ENCODE measurements around the gene SMTNL1. TPM values are rescaled to one million over a fixed set of nuclear protein-coding genes. Genes with fewer than 3 reads are reported as not detected.

The SMTNL1 gene
- total RNA-seq, 1 experiment from 2014 or later, result 0.26 TPM

- DNase-seq (ENCODE audit: low spot score) (peak; percentile 39), ATAC-seq (peak; percentile 72)
- ChIA-PET CTCF (interaction anchor here (0.6 to 1.8 kb wide), 18 partner anchors 7 to 201 kb away, joined by 3 to 12 read pairs (median 4); partner anchors contain the start of gene UBE2L6), POLR2A (interaction anchor here (1.3 to 1.7 kb wide), 2 partner anchors 21 to 33 kb away, joined by 4 to 5 read pairs; partner anchors contain the start of gene UBE2L6)
- peak overlapping the region; percentile 70; the same call in 1 of the 2 replicates for H3K27ac Mint-ChIP-seq
- peaks cover 20% of the 10 kb centered on the region for H3K4me1 Mint-ChIP-seq
- no peaks in the 10 kb centered on the region; the same call in 1 of the 2 replicates for H3K27me3 Mint-ChIP-seq (ENCODE audit: low read depth)
- peaks cover 8% of the 10 kb centered on the region; the same call in 1 of the 2 replicates for H3K36me3 Mint-ChIP-seq
- H3K9me3 Mint-ChIP-seq, result no peaks in the 10 kb centered on the region
- TF ChIP-seq AR (CRISPR knock-in tag; IDR thresholded peaks at IDR 0.05) (no peak), ZNF232 (CRISPR knock-in tag; IDR thresholded peaks at IDR 0.05) (no peak), ZNF416 (CRISPR knock-in tag; IDR thresholded peaks at IDR 0.05) (no peak), E2F1 (CRISPR knock-in tag; IDR thresholded peaks at IDR 0.05) (no peak), SOX15 (CRISPR knock-in tag; IDR thresholded peaks at IDR 0.05) (no peak)
- H3K4me3 Mint-ChIP-seq, result no peak overlapping the region
These were observed 9.6 kb downstream of the SMTNL1 start for GRCh38 chr11:57546869-57547475.

- ChIA-PET CTCF (interaction anchor here (0.6 to 1.8 kb wide), 14 partner anchors 8 to 202 kb away, joined by 3 to 12 read pairs (median 4); partner anchors contain the start of gene UBE2L6), POLR2A (interaction anchor here (1.3 to 1.7 kb wide), 2 partner anchors 20 to 34 kb away, joined by 4 to 5 read pairs; partner anchors contain the start of gene UBE2L6)
- Mint-ChIP-seq H3K9me3 (no peaks in the 10 kb centered on the region), H3K4me3 (no peak overlapping the region), H3K27me3 (ENCODE audit: low read depth) (no peaks in the 10 kb centered on the region; the same call in 1 of the 2 replicates), H3K27ac (no peak overlapping the region), H3K36me3 (peaks cover 14% of the 10 kb centered on the region), H3K4me1 (peaks cover 14% of the 10 kb centered on the region)
- DNase-seq (ENCODE audit: low spot score) (no peak), ATAC-seq (no peak)
- no peak for TF ChIP-seq FOXJ3 (CRISPR knock-in tag; IDR thresholded peaks at IDR 0.05; ENCODE audit: borderline replicate concordance)
- TF ChIP-seq ZNF317 (CRISPR knock-in tag; IDR thresholded peaks at IDR 0.05; ENCODE audit: borderline replicate concordance, low read depth), result no peak
- no peak for TF ChIP-seq OVOL2 (CRISPR knock-in tag; IDR thresholded peaks at IDR 0.05; ENCODE audit: borderline replicate concordance)
- no peak for TF ChIP-seq SMAD4 (CRISPR knock-in tag; IDR thresholded peaks at IDR 0.05)
- TF ChIP-seq MXD4 (CRISPR knock-in tag; IDR thresholded peaks at IDR 0.05; ENCODE audit: borderline replicate concordance), result no peak
- TF ChIP-seq FOXP1 (CRISPR knock-in tag; IDR thresholded peaks at IDR 0.05; ENCODE audit: borderline replicate concordance), result no peak
- no peak for TF ChIP-seq CTCF (IDR thresholded peaks at IDR 0.05)
- no peak for TF ChIP-seq IRF2 (CRISPR knock-in tag; IDR thresholded peaks at IDR 0.05; ENCODE audit: borderline replicate concordance, low read depth)
- TF ChIP-seq EMX1 (CRISPR knock-in tag; IDR thresholded peaks at IDR 0.05), result no peak
- no peak for TF ChIP-seq FOXP4 (CRISPR knock-in tag; IDR thresholded peaks at IDR 0.05)
- no peak for TF ChIP-seq SOX15 (CRISPR knock-in tag; IDR thresholded peaks at IDR 0.05)
- no peak for TF ChIP-seq TEAD1 (CRISPR knock-in tag; IDR thresholded peaks at IDR 0.05)
- TF ChIP-seq IRF1 (CRISPR knock-in tag; IDR thresholded peaks at IDR 0.05), result no peak
These were observed 10.5 kb downstream of the SMTNL1 start for GRCh38 chr11:57547854-57548377.

All from WTC11 (cell line).